Vagina (tissue), 2 donors: ENCODE measurements around the gene PRKCE.

Experiments used
- CTCF ChIP-seq, 3 experiments: fragments of 450-650 bp in 2 of 3; fragments of 200-600 bp in 1 of 3; sonication (generic) in 1 of 3; IDR thresholded peaks; one replicate each; pipeline ENCODE4 v1.5.1; 2017 to 2019; ENCODE audit warnings: antibody characterized with exemption in 3 of 3, mild to moderate bottlenecking in 2 of 3, moderate library complexity in 2 of 3
- POLR2A ChIP-seq, 2 donors: fragments of 450-650 bp; IDR thresholded peaks; one replicate each; pipeline ENCODE4 v1.6.1; 2017; ENCODE audit warnings: antibody characterized with exemption in 2 of 2, mild to moderate bottlenecking in 2 of 2, moderate library complexity in 2 of 2

GRCh38 chr2:45987856-45988255 is 336.4 kb downstream of the PRKCE start:
- no peak for TF ChIP-seq POLR2A (IDR thresholded peaks at IDR 0.05)
- no peak for TF ChIP-seq CTCF (IDR thresholded peaks at IDR 0.05)
